Nephron (organoid): ENCODE data around the gene RHOBTB3.
"Not testable (repeated sequence)": the region's sequence is repeated elsewhere in the genome, so short reads cannot be mapped to it uniquely, and the experiment has no call there.

Experiments used
- H3K27ac Mint-ChIP-seq, 3 experiments: 2 replicates each; pipeline ENCODE4 v1.8.0; 2020; ENCODE audit warnings: mixed read lengths in 3 of 3, mild to moderate bottlenecking in 2 of 3, moderate library complexity in 1 of 3
- H3K27me3 Mint-ChIP-seq: 2 replicates; pipeline ENCODE4 v1.8.0; 2021; ENCODE audit warnings: low read depth, mild to moderate bottlenecking, moderate library complexity, mixed read lengths
- H3K36me3 Mint-ChIP-seq: 2 replicates; pipeline ENCODE4 v1.8.0; 2020; ENCODE audit warnings: low read depth, mixed read lengths
- H3K4me1 Mint-ChIP-seq: 2 replicates; pipeline ENCODE4 v1.8.0; 2020; ENCODE audit warnings: mixed read lengths
- H3K4me3 Mint-ChIP-seq, 3 experiments: 2 replicates each; pipeline ENCODE4 v1.8.0; 2020; ENCODE audit warnings: mild to moderate bottlenecking in 3 of 3, mixed read lengths in 3 of 3, moderate library complexity in 2 of 3
- H3K9me3 Mint-ChIP-seq: 2 replicates; pipeline ENCODE4 v1.8.0; 2020; ENCODE audit warnings: mixed read lengths
- CTCF ChIP-seq, 3 experiments: fragments of 200-600 bp; sonication (generic); IDR thresholded peaks; one replicate each; pipeline ENCODE4 v1.5.0; 2021; ENCODE audit warnings: antibody characterized with exemption in 3 of 3; ENCODE audit not compliant: unreplicated experiment in 3 of 3

The RHOBTB3 gene

DNA sequence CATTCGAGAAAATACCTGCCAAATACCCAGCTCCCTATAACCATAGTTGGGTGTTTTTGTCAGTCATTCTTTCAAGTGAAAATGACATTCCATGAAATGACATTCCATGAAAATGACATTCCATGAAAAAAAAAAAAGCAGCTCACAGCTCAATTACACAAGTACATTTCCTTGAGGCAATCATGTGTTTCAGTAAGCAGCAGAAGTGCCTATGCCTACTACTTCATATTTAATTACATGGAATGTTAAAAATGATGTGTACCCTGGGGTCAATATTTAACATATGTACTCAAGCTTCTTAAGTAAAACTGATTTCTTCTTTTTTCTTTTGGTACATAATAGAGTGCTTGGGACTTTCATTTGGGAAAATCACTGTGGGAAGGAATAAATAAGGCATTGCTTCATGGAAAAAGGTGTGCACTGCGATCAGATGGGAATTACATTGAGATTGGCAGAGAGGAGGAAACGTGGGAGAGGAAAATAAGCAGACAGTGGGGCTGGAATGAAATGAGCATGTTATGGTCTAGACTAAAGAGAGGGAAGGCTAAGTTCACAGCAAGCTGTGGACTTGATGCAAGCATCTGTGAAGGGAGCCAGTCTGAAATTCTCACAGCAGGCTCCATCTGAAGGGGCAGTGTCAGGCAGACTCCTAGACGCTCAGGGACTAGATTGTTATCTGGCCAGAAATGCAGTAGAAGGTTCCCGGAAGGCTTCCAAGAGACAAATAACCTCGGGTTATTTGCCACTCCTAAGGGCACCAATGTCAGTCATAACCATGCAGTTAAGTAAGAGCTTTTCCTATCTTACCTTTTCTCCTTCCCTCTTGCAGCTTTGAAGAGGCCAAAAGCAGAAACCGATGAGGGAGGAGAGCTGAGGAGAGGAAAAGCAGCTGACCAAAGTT lies 33.1 kb upstream of the RHOBTB3 start:
- Mint-ChIP-seq H3K4me3 (no peak overlapping the region), H3K9me3 (no peaks in the 10 kb centered on the region), H3K27ac (peak overlapping the region; percentile 1 to 81 (median 25)), H3K36me3 (no peaks in the 10 kb centered on the region), H3K4me1 (no peaks in the 10 kb centered on the region), H3K27me3 (no peaks in the 10 kb centered on the region)
- no peak for TF ChIP-seq CTCF (IDR thresholded peaks at IDR 0.05; ENCODE audit: unreplicated experiment in 3 of 3)

DNA sequence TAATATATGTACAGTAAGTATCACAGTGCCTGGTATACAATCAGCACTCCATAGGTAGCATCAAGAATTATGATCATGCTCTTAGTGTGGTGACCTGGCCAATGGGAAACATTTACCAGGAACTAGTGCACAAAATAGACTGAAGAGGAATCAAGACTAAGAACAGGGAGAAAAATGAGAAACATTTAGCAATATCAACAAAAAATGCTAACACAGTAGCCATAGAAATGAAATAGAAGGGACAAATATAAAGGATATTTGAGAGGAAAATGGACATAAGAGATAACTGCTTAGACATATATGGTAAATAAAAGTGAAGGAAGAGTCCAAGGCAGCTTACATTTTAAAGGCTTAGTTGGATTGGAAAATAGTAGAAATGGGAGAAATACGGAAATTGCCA lies 31.8 kb upstream of the RHOBTB3 start:
- Mint-ChIP-seq H3K4me1 (no peaks in the 10 kb centered on the region), H3K36me3 (no peaks in the 10 kb centered on the region), H3K27ac (no peak overlapping the region), H3K9me3 (no peaks in the 10 kb centered on the region), H3K4me3 (no peak overlapping the region), H3K27me3 (no peaks in the 10 kb centered on the region)
- TF ChIP-seq CTCF (IDR thresholded peaks at IDR 0.05; ENCODE audit: unreplicated experiment in 3 of 3), result no peak

- Mint-ChIP-seq H3K36me3 (no peaks in the 10 kb centered on the region), H3K4me3 (no peak overlapping the region), H3K27me3 (no peaks in the 10 kb centered on the region), H3K9me3 (no peaks in the 10 kb centered on the region), H3K4me1 (no peaks in the 10 kb centered on the region), H3K27ac (no peak overlapping the region)
- TF ChIP-seq CTCF (IDR thresholded peaks at IDR 0.05; ENCODE audit: unreplicated experiment in 3 of 3), result no peak
These were observed 30.1 kb upstream of the RHOBTB3 start for GRCh38 chr5:95701074-95701473.

DNA sequence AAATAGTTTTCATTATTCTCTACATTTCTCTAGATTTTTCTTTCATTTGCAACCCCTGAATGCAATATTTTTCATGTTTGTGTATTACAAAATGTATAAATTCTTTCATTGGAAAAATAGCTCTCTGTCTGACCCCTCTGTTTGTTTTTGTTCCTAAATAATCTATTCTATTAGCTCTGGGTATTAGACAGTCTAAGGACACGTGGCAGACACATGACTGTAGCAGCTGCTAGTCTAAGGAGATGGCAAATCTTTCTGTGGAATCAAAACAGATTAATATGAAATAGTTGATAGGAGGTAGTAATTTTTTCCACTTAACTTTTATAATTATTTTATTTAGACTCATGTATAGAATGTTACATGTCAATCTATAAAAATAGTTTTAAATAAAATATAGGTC lies 27.0 kb upstream of the RHOBTB3 start:
- no peaks in the 10 kb centered on the region for H3K36me3 Mint-ChIP-seq
- no peak overlapping the region for H3K4me3 Mint-ChIP-seq
- H3K4me1 Mint-ChIP-seq, result no peaks in the 10 kb centered on the region

DNA sequence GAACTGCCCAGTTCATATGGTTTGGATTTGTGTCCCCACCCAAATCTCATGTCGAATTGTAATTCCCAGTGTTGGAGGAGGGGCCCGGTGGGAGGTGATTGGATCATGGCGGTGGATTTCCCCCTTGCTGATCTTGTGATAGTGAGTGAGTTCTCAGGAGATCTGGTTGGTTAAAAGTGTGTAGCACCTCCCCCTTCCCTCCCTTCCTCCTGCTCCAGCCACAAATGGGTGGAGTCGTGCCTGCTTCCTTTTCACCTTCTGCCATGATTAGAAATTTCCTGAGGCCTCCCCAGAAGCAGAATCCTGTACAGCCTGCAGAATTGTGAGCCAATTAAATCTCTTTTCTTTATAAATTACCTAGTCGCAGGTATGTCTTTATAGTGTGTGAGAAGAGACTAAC lies 24.9 kb upstream of the RHOBTB3 start:
- peaks cover 14% of the 10 kb centered on the region for H3K4me1 Mint-ChIP-seq
- H3K9me3 Mint-ChIP-seq, H3K36me3 Mint-ChIP-seq, H3K27me3 Mint-ChIP-seq, H3K27ac Mint-ChIP-seq, H3K4me3 Mint-ChIP-seq: not testable (repeated sequence)

More for the DNA sequence above, 27.0 kb upstream of the RHOBTB3 start:
- peaks cover 6% of the 10 kb centered on the region for H3K27me3 Mint-ChIP-seq
- no peaks in the 10 kb centered on the region for H3K9me3 Mint-ChIP-seq
- H3K27ac Mint-ChIP-seq, result no peak overlapping the region
- TF ChIP-seq CTCF (IDR thresholded peaks at IDR 0.05; ENCODE audit: unreplicated experiment in 3 of 3), result no peak

DNA sequence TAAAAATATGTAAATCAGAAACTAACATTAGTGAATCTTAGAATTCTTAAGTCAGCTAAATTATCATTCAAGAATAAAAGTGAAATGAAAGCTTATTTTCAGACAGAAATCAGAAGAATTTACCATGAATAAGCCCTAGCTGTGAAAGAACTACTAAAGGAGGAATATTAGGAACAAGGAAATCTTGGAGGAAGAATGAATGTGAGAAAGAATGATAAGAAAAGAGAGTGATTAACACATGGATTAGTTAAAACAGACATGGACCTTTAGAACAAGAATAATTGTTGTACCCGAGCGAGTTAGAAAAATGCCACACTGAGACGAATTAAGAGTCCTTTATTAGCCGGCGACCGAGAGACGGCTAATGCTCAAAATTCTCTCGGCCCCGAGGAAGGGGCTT lies 24.1 kb upstream of the RHOBTB3 start:
- Mint-ChIP-seq H3K27me3 (peaks cover 13% of the 10 kb centered on the region), H3K4me3 (no peak overlapping the region), H3K4me1 (peaks cover 19% of the 10 kb centered on the region), H3K9me3 (no peaks in the 10 kb centered on the region), H3K27ac (no peak overlapping the region), H3K36me3 (no peaks in the 10 kb centered on the region)
- no peak for TF ChIP-seq CTCF (IDR thresholded peaks at IDR 0.05; ENCODE audit: unreplicated experiment in 3 of 3)

DNA sequence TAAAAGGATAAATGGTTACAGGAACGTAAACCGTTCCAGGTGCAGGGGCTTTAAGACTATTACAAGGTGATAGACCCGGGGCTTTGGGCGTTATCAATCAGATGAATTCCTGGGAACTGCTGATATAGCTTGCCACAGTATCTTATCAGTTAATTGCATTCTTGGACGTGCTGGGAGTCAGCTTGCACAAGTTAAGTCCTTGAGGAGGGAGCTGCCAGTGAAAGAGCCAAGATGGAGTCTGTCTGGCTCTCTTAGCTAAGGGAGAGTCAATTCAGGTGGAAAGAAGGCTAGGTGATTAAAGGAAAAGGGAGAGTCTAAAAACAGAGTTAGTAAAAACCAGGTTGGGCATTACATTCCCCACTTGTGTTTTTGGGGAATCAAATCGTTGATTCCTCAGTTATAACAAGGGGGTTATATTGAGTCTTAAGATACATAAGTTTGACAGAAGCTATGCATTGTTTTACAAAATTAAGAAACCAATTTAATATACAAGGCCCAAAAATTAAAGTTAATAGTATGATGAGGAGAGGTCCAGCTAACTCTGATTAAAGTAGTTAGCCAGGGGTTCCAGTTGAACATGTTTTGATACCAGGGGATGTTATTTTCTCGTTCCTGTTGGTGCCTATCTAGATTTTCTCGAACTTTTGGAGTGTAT lies 23.5 kb upstream of the RHOBTB3 start:
- H3K27me3 Mint-ChIP-seq, result peaks cover 17% of the 10 kb centered on the region
- H3K27ac Mint-ChIP-seq, result not testable (repeated sequence)

More for the DNA sequence above, 23.5 kb upstream of the RHOBTB3 start:
- H3K4me1 Mint-ChIP-seq, result peaks cover 19% of the 10 kb centered on the region
- not testable (repeated sequence) for H3K4me3 Mint-ChIP-seq, H3K9me3 Mint-ChIP-seq, H3K36me3 Mint-ChIP-seq
